HTR-8/SVneo (cell line): ENCODE measurements around the gene NNMT.
A peak's percentile ranks its signal among the peaks of the same experiment; 100 is the strongest.

Source experiments
- DNase-seq: peaks from one replicate; pipeline ENCODE4 v3.0.0; 2011; ENCODE audit warnings: low spot score, mixed read lengths; ENCODE audit not compliant: insufficient read length
- FAIRE-seq: peaks from 2 replicates; lab custom pipeline; 2011; peaks lifted over from hg19 to GRCh38; lab: Jason Lieb, UNC

NNMT gene

DNA sequence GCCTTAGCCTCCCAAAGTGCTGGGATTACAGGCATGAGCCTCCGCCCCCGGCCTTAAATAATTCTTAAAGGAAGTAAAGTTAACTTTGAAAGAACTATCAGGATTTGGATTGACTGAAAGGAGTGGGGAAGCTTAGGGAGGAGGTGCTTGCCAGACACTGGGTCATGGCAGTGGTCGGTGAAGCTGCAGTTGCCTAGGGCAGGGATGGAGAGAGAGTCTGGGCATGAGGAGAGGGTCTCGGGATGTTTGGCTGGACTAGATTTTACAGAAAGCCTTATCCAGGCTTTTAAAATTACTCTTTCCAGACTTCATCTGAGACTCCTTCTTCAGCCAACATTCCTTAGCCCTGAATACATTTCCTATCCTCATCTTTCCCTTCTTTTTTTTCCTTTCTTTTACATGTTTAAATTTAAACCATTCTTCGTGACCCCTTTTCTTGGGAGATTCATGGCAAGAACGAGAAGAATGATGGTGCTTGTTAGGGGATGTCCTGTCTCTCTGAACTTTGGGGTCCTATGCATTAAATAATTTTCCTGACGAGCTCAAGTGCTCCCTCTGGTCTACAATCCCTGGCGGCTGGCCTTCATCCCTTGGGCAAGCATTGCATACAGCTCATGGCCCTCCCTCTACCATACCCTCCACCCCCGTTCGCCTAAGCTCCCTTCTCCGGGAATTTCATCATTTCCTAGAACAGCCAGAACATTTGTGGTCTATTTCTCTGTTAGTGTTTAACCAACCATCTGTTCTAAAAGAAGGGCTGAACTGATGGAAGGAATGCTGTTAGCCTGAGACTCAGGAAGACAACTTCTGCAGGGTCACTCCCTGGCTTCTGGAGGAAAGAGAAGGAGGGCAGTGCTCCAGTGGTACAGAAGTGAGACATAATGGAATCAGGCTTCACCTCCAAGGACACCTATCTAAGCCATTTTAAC is at the start of gene NNMT:
Gene NNMT (plus strand): TSS at position 724 of the 929 bp plus-strand sequence. CDS start 158 bp downstream, at position 882.
- FAIRE-seq (peak; percentile 80), DNase-seq (no peak)

DNA sequence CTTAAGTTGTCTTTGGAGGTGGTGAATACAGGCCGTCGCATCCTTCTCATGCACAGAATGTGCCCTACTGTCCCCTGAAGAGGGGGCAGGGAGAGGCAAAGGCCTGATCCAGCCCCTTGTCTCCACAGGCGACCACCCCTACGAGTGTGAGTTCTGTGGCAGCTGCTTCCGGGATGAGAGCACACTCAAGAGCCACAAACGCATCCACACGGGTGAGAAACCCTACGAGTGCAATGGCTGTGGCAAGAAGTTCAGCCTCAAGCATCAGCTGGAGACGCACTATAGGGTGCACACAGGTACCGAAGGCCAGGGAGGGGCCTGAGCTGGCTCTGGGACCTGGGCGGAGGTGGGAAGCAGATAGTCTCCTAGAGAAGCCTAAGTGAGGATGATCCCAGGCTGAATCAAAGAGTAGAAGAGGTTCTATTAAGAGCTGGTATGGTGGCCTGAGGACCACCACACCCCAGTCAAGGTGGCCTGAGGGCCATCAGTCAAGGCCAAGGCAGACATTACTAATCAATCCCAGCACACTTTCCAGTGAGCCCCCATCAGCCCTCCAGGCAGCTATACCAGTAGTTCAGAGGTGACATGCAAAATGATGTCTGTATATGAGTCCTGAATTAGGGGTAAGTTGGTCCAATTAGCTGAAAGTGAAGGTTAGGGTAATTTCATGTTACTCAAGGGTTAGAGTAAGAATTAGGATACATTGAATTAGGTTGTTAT is 49.0 kb upstream of the NNMT start:
- FAIRE-seq: no peak
- DNase-seq: no peak

DNA sequence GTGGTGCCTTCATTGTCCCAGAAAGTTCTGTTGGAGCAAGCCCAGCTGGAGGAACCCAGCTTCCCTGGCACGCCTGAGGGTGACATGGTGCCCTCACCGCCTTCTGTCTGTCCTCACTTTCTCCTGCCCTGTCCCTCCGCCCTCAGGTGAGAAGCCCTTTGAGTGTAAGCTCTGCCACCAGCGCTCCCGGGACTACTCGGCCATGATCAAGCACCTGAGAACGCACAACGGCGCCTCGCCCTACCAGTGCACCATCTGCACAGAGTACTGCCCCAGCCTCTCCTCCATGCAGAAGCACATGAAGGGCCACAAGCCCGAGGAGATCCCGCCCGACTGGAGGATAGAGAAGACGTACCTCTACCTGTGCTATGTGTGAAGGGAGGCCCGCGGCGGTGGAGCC is 46.0 kb upstream of the NNMT start:
- no peak for FAIRE-seq
- DNase-seq: no peak

DNA sequence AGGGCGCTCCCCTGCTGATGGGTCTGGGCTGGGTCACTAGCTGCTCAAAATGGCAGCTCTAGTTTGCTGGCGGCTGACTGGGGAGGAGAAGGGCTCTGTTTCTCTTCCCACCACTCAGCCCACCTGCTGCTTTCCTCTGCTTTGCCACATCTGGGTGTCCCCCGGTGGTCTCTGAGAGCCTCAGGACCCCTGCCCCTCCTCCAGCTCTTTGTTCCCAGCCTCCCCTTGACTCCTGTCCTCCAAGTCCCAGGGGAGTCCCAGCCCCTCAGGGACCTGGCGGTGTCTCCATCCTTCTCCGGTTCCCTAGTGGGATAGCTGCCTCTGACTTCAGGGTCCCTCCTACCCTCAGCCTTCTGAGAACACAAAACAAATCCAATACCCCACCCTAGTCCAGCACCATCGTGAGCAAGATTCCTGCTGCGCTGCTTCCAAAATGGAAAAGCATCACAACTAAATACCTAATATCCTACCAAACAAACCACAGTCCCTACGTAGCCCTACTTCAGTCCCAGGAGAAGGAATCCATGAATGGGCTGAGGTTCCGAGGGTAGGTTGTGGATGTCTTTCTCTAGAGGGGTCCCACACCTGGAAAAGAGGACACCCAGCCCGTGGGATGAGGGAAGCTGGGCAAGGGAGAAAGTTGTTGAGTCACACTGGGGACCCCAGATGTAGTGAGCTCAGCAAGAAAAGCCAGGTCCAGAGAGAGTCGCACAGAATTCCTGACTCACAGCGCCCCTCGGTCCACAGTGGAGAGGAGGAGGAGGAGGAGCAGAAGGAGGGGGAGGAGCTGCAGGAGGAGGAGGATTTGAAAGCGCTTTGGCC is 45.0 kb upstream of the NNMT start:
- DNase-seq (no peak), FAIRE-seq (no peak)

DNA sequence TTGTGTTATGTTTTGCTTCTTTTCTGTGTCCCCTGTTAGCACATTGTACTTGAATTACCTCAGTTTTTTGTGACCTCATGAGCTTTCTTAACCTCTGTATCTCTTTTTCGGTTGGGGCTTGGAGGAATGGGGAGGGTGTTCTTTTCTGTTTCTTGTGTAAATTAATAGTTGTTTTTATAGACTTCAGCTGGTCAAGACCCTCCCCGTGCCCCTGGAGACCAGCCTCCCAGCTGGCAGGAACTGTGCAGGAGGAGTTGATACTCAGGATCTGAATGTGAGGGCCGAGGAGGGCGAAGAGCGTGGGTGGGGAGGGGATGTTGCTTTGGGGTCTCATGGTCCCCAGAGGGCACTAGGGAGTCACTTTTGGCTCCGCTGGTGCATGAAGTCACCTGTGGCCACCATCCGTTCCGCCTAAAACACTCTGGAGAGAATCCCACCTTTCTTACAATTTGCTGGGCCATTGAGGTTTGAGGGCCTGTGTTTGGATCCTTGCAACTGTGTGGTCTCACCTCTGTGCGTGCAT is 44.3 kb upstream of the NNMT start:
- DNase-seq (no peak), FAIRE-seq (no peak)

DNA sequence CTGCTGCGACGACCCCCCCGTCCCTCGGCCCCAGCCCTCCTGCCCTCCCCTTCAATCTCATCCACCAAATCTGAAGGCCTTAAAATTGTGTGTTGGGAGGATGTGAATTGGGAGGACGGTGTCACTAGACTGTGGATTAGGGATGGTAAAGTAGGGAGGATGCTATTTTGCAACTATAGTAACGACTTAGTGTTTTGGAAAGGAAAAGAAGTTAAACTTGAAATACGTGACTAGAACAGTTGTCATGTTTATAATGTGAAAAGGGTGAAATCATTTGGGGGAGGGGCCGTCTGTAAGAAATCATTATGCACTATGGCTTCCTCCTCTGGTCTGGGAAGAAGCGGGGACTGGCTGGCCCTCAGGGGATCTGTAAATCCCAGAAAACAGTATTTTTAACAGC is 43.4 kb upstream of the NNMT start:
- DNase-seq (no peak), FAIRE-seq (no peak)

DNA sequence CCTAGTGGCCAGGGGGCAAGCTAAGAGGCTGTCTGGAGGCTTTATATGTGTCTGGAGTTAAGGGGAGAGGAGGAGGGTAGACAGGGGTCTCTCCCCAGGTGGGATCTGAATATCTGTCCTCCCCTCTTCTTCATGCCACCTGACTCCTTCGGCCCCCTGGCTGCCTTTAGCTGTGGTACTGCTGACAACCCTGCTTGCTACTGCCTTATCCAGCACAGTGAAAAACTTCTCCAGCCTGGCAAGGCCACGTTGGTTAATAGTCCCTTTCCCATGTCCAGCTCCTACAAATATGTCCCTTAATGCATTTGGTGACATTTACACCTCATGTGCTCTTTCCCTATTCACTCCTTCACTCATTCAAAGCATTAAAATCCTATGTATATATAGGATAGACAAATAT is 42.4 kb upstream of the NNMT start:
- FAIRE-seq (no peak), DNase-seq (no peak)

DNA sequence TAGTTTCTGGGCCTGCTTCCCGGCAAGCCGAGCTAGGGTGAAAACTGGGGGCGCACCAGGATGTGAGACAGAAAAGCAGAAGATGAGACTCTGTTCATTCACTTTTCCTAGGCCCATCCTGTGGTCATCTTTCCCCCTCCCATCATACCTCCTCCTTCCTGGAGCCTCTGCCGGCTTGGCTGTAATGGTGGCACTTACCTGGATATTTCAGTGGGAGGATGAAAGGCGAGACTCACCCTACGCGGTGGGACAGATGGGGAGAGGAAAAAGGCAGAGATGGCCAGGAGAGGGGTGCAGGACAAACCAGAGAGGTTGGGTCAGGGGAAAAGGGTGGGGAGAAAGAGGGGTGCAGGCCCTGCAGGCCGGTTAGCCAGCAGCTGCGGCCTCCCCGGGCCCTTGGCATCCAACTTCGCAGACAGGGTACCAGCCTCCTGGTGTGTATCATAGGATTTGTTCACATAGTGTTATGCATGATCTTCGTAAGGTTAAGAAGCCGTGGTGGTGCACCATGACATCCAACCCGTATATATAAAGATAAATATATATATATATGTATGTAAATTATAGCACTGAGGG is 41.5 kb upstream of the NNMT start:
- FAIRE-seq: no peak

DNA sequence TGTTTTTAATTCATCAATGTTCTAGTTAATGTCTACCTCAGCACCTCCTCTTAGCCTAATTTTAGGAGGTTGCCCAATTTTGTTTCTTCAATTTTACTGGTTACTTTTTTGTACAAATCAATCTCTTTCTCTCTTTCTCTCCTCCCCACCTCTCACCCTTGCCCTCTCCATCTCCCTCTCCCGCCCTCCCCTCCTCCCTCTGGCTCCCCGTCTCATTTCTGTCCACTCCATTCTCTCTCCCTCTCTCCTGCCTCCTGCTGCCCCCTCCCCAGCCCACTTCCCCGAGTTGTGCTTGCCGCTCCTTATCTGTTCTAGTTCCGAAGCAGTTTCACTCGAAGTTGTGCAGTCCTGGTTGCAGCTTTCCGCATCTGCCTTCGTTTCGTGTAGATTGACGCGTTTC is 40.9 kb upstream of the NNMT start:
- DNase-seq (no peak), FAIRE-seq (no peak)

More for the DNA sequence above, 41.5 kb upstream of the NNMT start:
- DNase-seq: no peak

DNA sequence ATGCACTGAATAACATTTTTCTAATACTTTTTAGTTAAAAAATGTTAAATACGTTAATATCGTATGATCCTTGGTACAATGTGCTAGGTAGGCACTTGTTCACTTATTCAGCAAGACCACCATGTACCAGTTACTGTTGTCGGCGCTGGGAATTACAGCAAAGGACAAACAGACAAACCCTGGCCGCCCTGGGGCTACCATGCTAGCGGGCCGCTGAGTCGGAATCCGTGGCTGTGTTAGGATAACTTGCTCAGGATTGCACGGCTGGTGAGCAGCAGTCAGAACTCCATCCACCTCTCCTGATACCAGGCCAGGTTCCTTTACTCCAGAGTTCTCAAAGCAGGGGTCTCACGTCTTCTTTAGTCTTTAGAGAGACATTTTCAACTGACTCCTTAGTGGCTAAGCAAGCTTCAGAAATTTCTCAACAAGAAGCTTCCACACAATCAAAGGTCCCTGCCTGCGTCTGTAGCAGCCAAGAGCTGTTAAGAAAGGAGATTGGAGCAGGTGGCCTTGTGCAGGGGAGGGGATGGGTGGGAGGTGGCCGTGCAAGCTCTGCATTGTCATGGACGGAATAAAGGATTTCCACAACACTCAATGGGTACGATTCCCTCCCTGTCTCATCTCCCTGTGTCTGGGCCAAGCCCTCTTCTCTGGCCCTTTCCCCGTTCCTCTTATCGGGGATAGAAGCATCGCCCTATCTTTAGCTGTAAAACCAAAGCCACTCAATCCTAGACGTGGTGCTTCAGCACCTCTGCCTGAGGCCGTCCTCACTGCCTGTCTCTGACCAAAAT is 39.8 kb upstream of the NNMT start:
- no peak for DNase-seq
- FAIRE-seq: no peak

DNA sequence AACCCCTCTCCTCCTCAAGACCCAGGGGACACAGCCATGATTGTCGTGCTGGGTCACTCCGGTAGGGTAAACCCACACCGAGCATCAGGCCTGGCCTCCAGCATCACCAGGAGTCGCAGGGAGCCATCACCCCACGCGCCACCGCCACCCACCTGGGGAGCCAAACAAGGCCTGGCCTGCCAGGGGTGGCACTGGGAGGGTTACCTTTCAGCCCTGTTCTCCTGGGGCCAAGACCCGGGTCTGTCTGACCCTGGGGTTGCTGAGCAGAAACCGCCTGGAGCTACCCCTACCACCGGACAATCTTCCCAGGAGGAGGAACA is 39.3 kb upstream of the NNMT start:
- FAIRE-seq (no peak), DNase-seq (no peak)

DNA sequence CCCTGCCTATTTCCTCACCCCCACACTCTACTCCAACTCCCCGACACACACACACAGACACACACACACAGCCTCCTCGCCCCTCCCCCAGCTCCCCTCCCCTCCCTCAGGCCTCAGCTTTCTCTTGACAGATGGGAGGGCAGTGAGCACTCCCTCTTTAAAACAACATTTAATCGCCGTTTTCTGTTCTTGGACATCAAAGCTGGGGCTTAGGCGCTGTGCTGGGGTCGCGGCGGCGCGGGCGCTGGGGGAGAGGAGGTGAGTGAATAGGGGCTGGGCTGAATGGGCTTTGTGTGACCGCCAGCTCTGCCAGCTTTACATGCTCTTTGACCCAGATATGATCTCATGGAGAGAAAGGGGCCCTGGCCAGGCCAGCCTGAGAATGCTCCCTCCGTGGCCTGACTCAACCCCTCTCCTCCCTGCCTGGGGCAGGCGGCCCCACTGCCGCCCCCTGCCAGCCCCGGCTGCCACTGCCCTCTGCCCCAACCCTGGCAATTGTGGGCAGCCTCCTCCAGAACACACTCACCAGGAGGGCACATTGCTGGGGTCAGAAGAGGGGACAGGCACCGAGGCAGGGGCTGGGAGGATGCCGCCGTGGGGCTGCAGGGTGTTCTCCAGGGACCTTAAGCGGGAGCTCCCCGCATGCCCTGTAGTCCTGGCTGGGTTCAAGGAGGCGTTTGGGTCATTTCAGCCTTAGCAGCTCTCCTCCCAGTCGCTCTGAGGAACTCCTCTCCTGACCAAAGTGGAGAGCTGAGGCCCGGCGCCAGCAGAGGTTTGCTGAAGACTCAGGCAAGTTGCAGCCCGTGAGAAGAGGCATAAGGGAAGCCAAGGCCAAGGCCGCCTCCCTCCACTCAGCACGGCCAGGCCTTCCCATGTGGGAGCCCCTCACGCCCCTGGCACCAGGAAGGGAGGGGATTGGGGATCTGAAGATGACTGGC is 38.3 kb upstream of the NNMT start:
- no peak for FAIRE-seq
- DNase-seq: no peak

DNA sequence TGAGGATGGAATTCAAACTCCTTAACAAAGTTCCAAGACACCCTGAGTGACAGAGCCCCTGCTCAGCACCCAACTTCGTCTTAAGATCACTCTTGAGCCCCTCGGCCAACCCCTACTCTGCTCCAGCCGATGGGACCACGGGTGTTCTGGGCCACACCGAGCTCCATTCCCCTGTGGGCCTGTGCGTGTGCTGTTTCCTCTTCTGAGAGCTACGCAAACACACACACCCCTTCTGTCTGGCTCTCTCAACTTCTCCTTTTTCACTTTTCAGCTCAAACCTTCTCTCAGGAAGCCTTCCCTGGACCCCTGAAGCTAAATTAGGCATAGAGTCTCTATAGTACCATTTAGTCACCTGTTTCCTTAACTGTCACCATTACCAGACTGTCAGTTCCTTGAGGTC is 37.5 kb upstream of the NNMT start:
- FAIRE-seq (no peak), DNase-seq (no peak)

DNA sequence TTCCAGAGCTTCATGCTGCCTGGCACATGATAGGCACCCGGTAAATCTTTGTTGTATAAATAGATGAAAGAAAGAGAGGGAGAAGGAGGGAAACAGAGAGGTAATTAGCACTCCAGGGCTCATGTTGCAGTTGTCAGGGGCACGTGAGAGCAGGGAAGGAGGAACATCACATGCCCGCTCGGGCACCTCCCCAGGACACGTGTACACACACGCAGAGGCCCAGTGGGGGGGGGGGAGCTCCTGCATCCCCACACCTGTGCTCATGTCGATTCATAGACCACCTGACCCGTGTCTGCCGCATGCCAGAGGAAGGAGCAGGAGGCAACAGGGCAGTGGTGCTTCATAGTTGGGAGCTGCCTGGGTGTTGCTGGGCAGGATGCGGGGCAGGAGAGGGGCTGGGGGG is 37.1 kb upstream of the NNMT start:
- FAIRE-seq: no peak

DNA sequence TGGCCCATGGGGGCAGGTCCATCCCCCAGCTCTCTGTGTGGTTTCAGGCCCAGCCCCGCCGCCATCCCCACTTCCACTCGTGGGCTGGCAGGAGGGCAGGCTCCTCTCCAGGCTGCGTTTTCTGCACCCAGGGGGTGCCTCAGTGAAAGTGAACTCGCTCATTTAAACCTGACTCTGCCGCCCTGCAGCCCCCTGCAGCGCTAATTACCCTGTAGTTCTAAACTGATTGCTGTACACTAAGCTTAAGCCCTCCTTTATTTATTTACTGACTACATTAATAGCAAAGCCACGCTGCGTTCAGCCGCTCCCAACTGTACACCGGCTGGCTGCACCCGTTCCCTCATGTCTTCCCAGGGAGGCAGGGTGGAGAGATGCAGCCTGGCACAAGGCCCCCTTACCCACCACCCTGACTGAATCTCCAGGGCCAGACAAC is 36.6 kb upstream of the NNMT start:
- no peak for FAIRE-seq
- DNase-seq: no peak

More for the DNA sequence above, 37.1 kb upstream of the NNMT start:
- no peak for DNase-seq

DNA sequence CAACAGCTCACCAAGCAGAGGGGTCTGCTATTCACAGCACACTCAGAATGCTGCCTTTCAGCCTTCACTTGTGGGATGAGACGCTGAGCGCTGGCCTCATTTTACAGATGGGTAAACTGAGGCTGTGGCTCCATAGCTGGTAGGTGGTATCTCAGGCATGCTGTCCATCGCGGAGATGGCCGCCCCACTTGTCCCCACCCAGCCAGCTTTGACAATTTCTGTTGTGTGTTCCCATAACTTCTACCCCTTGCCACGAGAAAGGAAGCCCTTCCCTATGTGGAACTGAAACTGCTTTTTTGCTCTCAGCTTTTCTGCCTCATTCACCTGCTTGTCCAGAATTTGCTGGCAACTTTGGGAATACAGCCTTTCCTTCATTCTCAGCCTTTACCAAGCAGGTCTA is 36.1 kb upstream of the NNMT start:
- FAIRE-seq: no peak

DNA sequence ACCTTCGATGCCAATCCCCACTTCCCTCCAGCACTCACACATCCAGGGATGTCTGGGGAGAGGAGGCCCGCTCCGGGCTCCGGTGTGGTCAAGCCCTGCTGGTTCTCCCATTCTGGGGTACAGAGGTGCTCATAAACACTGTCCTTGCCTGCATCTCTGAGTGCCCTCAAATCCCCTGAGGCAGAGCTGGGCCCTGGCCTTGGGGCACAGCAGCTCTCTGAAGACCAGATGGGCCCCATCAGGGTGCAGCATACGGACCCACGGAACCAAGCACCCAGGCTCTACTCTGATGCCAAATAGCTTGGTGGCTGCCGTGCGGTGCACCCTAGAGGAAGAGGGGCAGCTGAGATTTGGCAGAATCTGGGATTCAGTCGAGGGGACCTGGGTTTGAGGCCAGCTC is 35.7 kb upstream of the NNMT start:
- FAIRE-seq (no peak), DNase-seq (no peak)

More for the DNA sequence above, 36.1 kb upstream of the NNMT start:
- DNase-seq: no peak

DNA sequence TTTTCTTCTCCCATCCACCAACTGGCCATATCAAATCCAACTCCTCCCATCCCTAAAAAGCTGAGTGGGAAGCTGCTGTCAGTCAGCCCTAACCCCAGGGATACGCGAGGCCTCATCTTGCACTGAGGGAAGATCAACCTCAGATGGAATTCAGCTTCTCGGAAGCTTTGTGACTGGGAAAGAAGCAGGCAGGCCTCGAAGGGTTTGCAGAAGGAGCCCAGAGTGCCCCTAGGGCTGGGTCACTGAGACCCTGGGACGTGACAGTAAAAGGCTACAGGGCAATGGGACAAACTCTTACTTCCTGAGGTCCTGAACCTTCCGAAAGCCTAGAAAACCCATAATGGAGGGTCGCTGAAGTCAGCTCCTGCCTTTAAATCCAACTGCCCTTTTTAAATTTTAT is 34.4 kb upstream of the NNMT start:
- FAIRE-seq (no peak), DNase-seq (no peak)
